Stimulated activated effector memory CD8-positive, alpha-beta T cell treated with anti-CD3 and anti-CD28 coated beads, Interleukin-12 subunit alpha, Interleukin-12 subunit beta, amount 100 ng/mL, for 72 hours (primary cell): Measurements from ENCODE around the gene OR5H2.
"Not testable (repeated sequence)": the region's sequence is repeated elsewhere in the genome, so short reads cannot be mapped to it uniquely, and the experiment has no call there.

ENCODE experiments used
- ATAC-seq: fragments of 150-1000 bp; cut with Tn5 transposase; 2 replicates; pipeline ENCODE4 v1.10.0; 2021
- DNase-seq, 2 donors: peaks; one replicate each; pipeline ENCODE4 v3.0.0; 2021 to 2022; ENCODE audit warnings: low spot score in 2 of 2
- H3K27ac Mint-ChIP-seq: one replicate; pipeline ENCODE4 v1.8.0; 2022; ENCODE audit warnings: mild to moderate bottlenecking, mixed read lengths
- H3K36me3 Mint-ChIP-seq: one replicate; pipeline ENCODE4 v1.8.0; 2022; ENCODE audit warnings: mild to moderate bottlenecking, mixed read lengths
- H3K4me1 Mint-ChIP-seq: one replicate; pipeline ENCODE4 v1.8.0; 2022; ENCODE audit warnings: mixed read lengths
- H3K4me3 Mint-ChIP-seq: one replicate; pipeline ENCODE4 v1.8.0; 2022; ENCODE audit warnings: mild to moderate bottlenecking, mixed read lengths
- H3K9me3 Mint-ChIP-seq: one replicate; pipeline ENCODE4 v1.8.0; 2022; ENCODE audit warnings: mixed read lengths

OR5H2 gene

DNA sequence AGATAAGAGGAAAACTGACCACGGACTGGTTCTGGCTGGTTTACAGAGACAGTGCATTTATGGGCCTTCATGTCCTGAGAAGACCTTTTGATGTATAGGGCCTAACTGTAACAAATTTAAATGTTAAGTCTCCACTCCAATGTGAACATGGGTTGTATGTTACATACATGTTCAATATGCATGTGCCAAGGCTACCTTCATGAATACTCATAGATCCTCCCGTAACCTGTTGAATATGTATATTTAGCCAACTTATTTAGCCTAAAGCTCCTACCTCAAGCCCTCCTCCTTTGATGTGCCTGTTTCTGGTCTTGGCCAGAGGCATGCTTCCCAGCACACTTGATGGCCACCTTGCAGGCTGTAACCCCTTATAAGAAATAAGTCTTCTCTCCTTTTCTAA, at the start of gene OR5H2:
OR5H2 (plus strand) TSS at position 301 of the 400 bp plus-strand sequence. CDS start 398 bp downstream, outside the sequence.
- no peak within 1 kb of the TSS for H3K4me3 Mint-ChIP-seq
- DNase-seq (no peak), ATAC-seq (no peak)
- H3K27ac Mint-ChIP-seq = no peak within 1 kb of the TSS
- H3K9me3 Mint-ChIP-seq = no peaks in the 10 kb centered on the region
- H3K36me3 Mint-ChIP-seq = no peaks in the 10 kb centered on the region
- H3K4me1 Mint-ChIP-seq = peaks cover 10% of the 10 kb centered on the region

GRCh38 chr3:98233468-98233867, 48.8 kb upstream of the OR5H2 start:
- ATAC-seq (no peak), DNase-seq (no peak)
- Mint-ChIP-seq H3K4me3 (no peak overlapping the region), H3K9me3 (no peaks in the 10 kb centered on the region), H3K4me1 (peaks cover 5% of the 10 kb centered on the region), H3K36me3 (no peaks in the 10 kb centered on the region), H3K27ac (no peak overlapping the region)

- Mint-ChIP-seq H3K4me3 (no peak overlapping the region), H3K36me3 (no peaks in the 10 kb centered on the region), H3K27ac (no peak overlapping the region), H3K9me3 (no peaks in the 10 kb centered on the region), H3K4me1 (no peaks in the 10 kb centered on the region)
- no peak for DNase-seq
- no peak for ATAC-seq
These were observed 42.2 kb upstream of the OR5H2 start for GRCh38 chr3:98240131-98240530.

DNA sequence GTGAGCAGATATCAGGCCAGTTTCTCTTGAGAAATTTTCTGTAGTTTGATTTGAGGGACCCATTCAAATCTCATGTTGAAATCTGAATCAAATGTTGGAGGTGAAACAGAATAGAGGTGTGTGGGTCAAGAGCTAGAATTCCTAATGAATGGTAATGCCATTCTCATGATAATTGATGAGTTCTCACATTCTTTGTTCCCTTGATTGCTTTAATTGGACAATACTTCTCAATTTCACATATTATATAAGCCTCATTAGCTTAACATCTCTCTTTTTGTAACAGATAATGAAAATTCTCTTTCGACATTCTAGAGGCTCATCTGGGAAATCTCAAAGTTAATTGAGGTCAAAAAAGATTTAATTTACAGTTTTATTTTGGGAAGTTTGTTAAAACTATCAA, 40.1 kb upstream of the OR5H2 start:
- no peak for ATAC-seq
- DNase-seq = no peak
- Mint-ChIP-seq H3K36me3 (no peaks in the 10 kb centered on the region), H3K4me3 (no peak overlapping the region), H3K4me1 (no peaks in the 10 kb centered on the region), H3K9me3 (no peaks in the 10 kb centered on the region), H3K27ac (no peak overlapping the region)

DNA sequence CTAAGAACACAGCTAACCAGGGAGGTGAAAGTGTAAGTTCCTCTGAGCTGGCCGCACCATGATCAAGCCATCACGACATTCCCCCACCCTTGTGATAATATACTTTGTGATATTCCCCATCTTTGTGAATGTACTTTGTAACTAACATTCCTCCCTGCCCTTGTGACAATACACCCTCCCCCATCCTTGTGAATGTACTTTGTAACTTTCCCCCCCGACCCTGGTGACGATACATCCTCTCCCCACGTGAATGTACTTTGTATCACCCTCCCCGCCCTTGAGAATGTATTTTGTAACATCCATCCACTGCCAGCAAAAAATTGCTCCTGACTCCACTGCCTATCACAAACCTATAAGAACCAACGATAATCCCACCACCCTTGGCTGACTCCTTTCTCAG, 38.5 kb upstream of the OR5H2 start:
- ATAC-seq = no peak
- Mint-ChIP-seq H3K4me3 (no peak overlapping the region), H3K4me1 (no peaks in the 10 kb centered on the region), H3K27ac (no peak overlapping the region), H3K36me3 (no peaks in the 10 kb centered on the region), H3K9me3 (no peaks in the 10 kb centered on the region)
- DNase-seq = no peak

- Mint-ChIP-seq H3K27ac (no peak overlapping the region), H3K4me1 (no peaks in the 10 kb centered on the region), H3K4me3 (no peak overlapping the region), H3K36me3 (no peaks in the 10 kb centered on the region), H3K9me3 (no peaks in the 10 kb centered on the region)
- DNase-seq = no peak
- ATAC-seq = no peak
These were observed 36.2 kb upstream of the OR5H2 start for GRCh38 chr3:98246142-98246541.

DNA sequence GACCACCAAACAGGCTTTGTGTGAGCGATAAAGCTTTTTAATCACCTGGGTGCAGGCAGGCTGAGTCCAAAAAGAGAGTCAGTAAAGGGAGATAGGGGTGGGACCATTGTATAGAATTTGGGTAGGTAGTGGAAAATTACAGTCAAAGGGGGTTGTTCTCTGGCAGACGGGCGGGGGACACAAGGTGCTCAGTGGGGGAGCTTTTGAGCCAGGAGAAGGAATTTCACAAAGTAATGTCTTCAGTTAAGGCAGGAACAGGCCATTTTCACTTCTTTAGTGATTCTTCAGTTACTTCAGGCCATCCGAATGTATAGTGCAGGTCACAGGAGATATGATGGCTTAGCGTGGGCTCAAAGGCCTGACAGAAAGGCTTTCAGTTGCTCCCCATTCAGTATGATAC, 26.3 kb upstream of the OR5H2 start:
- not testable (repeated sequence) for DNase-seq, H3K9me3 Mint-ChIP-seq, H3K36me3 Mint-ChIP-seq, ATAC-seq, H3K4me3 Mint-ChIP-seq, H3K27ac Mint-ChIP-seq, H3K4me1 Mint-ChIP-seq

DNA sequence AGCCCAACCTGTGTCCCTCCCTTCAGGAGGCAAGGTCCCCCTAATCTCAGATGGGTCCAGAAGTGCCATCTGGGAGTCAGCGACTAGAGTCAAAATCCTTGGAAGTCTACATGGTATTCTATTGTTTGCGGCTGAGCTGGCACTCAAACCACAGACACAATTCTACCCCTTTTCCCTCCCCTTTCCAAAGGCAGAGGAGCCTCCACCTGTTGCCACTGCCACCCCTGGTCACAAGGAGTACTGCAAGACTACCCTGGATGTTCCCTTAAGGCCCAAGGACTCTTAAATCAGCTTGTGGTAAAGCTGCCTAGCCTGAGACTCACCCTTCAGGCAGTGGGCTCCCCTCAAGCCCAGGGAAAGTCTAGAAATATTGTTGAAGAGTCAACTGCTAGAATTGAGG, 22.6 kb upstream of the OR5H2 start:
- Mint-ChIP-seq H3K36me3 (no peaks in the 10 kb centered on the region), H3K9me3 (peaks cover 3% of the 10 kb centered on the region), H3K27ac (no peak overlapping the region), H3K4me3 (no peak overlapping the region), H3K4me1 (no peaks in the 10 kb centered on the region)
- peak; percentile 42 for ATAC-seq
- no peak for DNase-seq

GRCh38 chr3:98262046-98262445, 20.3 kb upstream of the OR5H2 start:
- ATAC-seq = no peak
- no peak for DNase-seq
- Mint-ChIP-seq H3K27ac (no peak overlapping the region), H3K4me1 (no peaks in the 10 kb centered on the region), H3K4me3 (no peak overlapping the region), H3K9me3 (peaks cover 3% of the 10 kb centered on the region), H3K36me3 (no peaks in the 10 kb centered on the region)

DNA sequence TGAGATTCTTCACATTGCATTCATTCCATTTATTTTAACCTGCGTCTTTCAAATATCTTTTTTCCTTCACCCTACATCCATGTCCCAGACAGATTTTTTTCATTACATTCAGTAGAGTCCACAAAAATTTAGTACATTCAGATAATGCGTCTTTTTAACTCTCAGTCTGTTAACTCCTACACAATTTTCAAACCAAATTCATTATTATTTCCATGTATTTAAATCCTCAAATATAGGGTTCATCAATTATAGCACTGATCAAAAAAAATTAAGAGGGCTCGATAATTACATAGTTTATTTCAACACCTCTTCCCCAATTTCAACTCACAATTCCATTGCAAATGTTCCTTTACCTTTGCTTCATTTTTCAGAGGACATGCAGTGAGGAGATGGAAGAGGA, 18.4 kb upstream of the OR5H2 start, which contains the start of gene OR5H6:
OR5H6 (plus strand) TSS at position 301 of the 400 bp plus-strand sequence; CDS start at position 390, 89 bp downstream.
- no peaks in the 10 kb centered on the region for H3K9me3 Mint-ChIP-seq
- no peak within 1 kb of the TSS for H3K4me3 Mint-ChIP-seq
- no peak within 1 kb of the TSS for H3K27ac Mint-ChIP-seq
- H3K4me1 Mint-ChIP-seq = no peaks in the 10 kb centered on the region
- ATAC-seq = no peak
- DNase-seq = no peak
- no peaks in the 10 kb centered on the region for H3K36me3 Mint-ChIP-seq

GRCh38 chr3:98269846-98270245, 12.5 kb upstream of the OR5H2 start:
- no peak overlapping the region for H3K27ac Mint-ChIP-seq

GRCh38 chr3:98272126-98272525, 10.2 kb upstream of the OR5H2 start:
- Mint-ChIP-seq H3K4me1 (no peaks in the 10 kb centered on the region), H3K27ac (no peak overlapping the region), H3K4me3 (no peak overlapping the region), H3K9me3 (peaks cover 18% of the 10 kb centered on the region), H3K36me3 (no peaks in the 10 kb centered on the region)
- DNase-seq (no peak), ATAC-seq (no peak)

More at GRCh38 chr3:98269846-98270245, 12.5 kb upstream of the OR5H2 start:
- H3K9me3 Mint-ChIP-seq = peaks cover 18% of the 10 kb centered on the region
- no peak for DNase-seq
- H3K4me1 Mint-ChIP-seq = no peaks in the 10 kb centered on the region
- ATAC-seq = no peak
- H3K36me3 Mint-ChIP-seq = no peaks in the 10 kb centered on the region
- H3K4me3 Mint-ChIP-seq = no peak overlapping the region

DNA sequence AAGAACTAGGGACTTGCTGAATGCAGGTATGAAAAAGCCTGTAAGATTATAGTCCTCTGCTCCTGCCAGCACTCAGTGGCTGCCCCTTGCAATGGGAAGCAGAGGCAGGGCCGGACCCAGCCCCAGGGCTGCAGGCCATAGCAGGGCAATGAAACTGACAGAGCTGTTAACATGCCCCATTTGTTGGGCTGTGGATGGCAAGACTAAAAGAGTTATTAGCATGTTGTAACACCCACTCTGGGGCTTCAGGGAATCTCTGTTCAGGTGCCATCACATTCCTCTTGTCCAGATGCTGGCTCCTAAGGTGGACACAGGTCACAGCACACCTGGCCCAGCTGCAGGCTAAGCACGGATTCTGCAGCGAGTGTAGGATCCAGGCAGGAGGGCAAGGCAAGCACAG, 7.4 kb upstream of the OR5H2 start:
- no peak for ATAC-seq
- Mint-ChIP-seq H3K27ac (no peak overlapping the region), H3K9me3 (peaks cover 11% of the 10 kb centered on the region), H3K4me3 (no peak overlapping the region), H3K36me3 (no peaks in the 10 kb centered on the region), H3K4me1 (peaks cover 10% of the 10 kb centered on the region)
- no peak for DNase-seq

DNA sequence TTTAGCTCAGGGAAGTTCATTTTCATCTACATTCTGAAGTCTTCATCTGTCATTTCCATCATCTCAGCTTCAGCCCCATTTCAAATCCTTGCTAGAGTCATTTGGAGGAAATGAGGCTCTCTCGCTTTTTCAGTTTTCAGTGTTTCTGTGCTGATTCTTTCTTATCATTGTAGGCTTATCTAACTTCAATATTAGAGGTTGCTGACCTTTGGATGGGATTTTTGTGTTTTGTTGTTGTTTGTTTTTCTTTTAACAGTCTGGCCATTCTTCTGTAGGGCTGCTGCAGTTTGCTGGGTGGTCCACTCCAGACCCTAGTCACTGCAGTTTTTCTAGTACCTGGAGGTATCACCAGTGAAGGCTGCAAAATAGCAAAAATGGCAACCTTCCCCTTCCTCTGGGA, 8.6 kb downstream of the OR5H2 start:
- no peak for ATAC-seq
- Mint-ChIP-seq H3K4me3 (no peak overlapping the region), H3K9me3 (peaks cover 3% of the 10 kb centered on the region), H3K36me3 (no peaks in the 10 kb centered on the region), H3K4me1 (no peaks in the 10 kb centered on the region), H3K27ac (no peak overlapping the region)
- no peak for DNase-seq

- no peak for DNase-seq
- Mint-ChIP-seq H3K27ac (no peak overlapping the region), H3K9me3 (peaks cover 3% of the 10 kb centered on the region), H3K4me1 (no peaks in the 10 kb centered on the region), H3K4me3 (no peak overlapping the region), H3K36me3 (no peaks in the 10 kb centered on the region)
- no peak for ATAC-seq
These were observed 9.1 kb downstream of the OR5H2 start for GRCh38 chr3:98291332-98291957.

GRCh38 chr3:98322101-98322500, 39.8 kb downstream of the OR5H2 start:
- Mint-ChIP-seq H3K9me3 (no peaks in the 10 kb centered on the region), H3K4me1 (peaks cover 5% of the 10 kb centered on the region), H3K4me3 (no peak overlapping the region), H3K27ac (no peak overlapping the region), H3K36me3 (no peaks in the 10 kb centered on the region)
- no peak for DNase-seq
- no peak for ATAC-seq

DNA sequence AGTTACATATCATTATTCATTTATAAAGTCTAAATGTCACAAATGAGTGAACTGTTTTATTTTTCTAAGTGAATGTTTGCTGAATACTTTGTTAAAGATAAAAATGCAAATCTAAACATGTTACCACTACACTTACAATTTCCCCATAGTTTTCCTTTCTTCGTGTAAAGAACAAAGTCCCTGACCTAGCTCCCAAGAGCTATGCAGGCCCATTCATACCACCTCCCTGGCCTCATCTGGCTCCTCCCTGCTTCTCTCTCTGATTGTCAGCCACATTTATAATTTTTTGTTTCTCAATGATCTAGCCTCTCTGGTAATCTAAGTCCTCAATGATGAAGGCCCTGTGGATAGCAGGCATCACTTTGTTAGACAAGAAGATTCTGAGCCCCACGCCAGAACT, 40.4 kb downstream of the OR5H2 start:
- Mint-ChIP-seq H3K4me3 (no peak overlapping the region), H3K4me1 (peaks cover 6% of the 10 kb centered on the region), H3K36me3 (no peaks in the 10 kb centered on the region), H3K27ac (no peak overlapping the region), H3K9me3 (no peaks in the 10 kb centered on the region)
- DNase-seq (no peak), ATAC-seq (no peak)
